Upper lobe of left lung (tissue), 6 donors: Measurements from ENCODE around the gene ACSL3. TPM values are rescaled to one million over a fixed set of nuclear protein-coding genes. Genes with fewer than 3 reads are reported as not detected.

Experiments used
- ATAC-seq, 2 donors: fragments of 200-7000 bp; cut with Tn5 transposase; one replicate each; pipeline ENCODE4 v1.9.1; 2022; ENCODE audit warnings: mild to moderate bottlenecking in 2 of 2, moderate library complexity in 2 of 2; ENCODE audit not compliant: low FRiP score in 2 of 2
- DNase-seq, 2 donors: peaks; one replicate each; pipeline ENCODE4 v3.0.0-alpha.2; 2019 to 2020
- H3K27ac ChIP-seq, 4 donors: fragments of 200-600 bp; sonication (generic); one replicate each; pipeline ENCODE4 v1.5.1; 2016 to 2019
- H3K27me3 ChIP-seq, 4 donors: fragments of 200-600 bp; sonication (generic); one replicate each; pipeline ENCODE4 v1.5.1; 2017 to 2019
- H3K36me3 ChIP-seq, 4 donors: fragments of 200-600 bp; sonication (generic); one replicate each; pipeline ENCODE4 v1.5.1; 2016 to 2019
- H3K4me1 ChIP-seq, 4 donors: fragments of 200-600 bp; sonication (generic); one replicate each; pipeline ENCODE4 v1.5.1; 2018 to 2019
- H3K4me3 ChIP-seq, 4 donors: fragments of 200-600 bp; sonication (generic); one replicate each; pipeline ENCODE4 v1.5.1; 2017 to 2019; ENCODE audit warnings: mild to moderate bottlenecking in 2 of 4, moderate library complexity in 1 of 4
- H3K9me3 ChIP-seq, 4 donors: fragments of 200-600 bp; sonication (generic); one replicate each; pipeline ENCODE4 v1.5.1; 2018 to 2019
- CTCF ChIP-seq, 6 experiments: fragments of 450-650 bp in 4 of 6; fragments of 200-600 bp in 2 of 6; sonication (generic) in 2 of 6; IDR thresholded peaks; one replicate each; pipeline ENCODE4 v1.5.1; 2016 to 2019; ENCODE audit warnings: antibody characterized with exemption in 6 of 6
- EP300 ChIP-seq, 4 donors: sonication (generic); formaldehyde crosslinking; IDR thresholded peaks; one replicate each; pipeline ENCODE4 v1.5.1; 2017; ENCODE audit warnings: antibody characterized with exemption in 4 of 4, control low read depth in 2 of 4
- POLR2A ChIP-seq, 4 donors: fragments of 450-650 bp; IDR thresholded peaks; one replicate each; pipeline ENCODE4 v1.5.1; 2016 to 2017; ENCODE audit warnings: antibody characterized with exemption in 4 of 4, mild to moderate bottlenecking in 2 of 4
- POLR2AphosphoS5 ChIP-seq, 2 donors: sonication (generic); formaldehyde crosslinking; IDR thresholded peaks; one replicate each; pipeline ENCODE4 v1.5.1; 2017; ENCODE audit warnings: antibody characterized with exemption in 2 of 2
- WGBS, 2 donors: methylation state at CpG; one replicate each; pipeline ENCODE4 v1.1.5; 2017 to 2018; 5-methylcytosine and 5-hydroxymethylcytosine counted together
- total RNA-seq, 6 donors: library from RNA; depleted of rRNA in 4 of 6; stranded (reverse); fragments of >200 nt in 4 of 6; gene quantifications; one replicate each; pipeline versions ENCODE4 v1.1.0 to v1.2.1, GENCODE V29; 2016 to 2021
- donor health status: DM: no; HTN: no; CAD: no; lungs with moderate emphysema.
- donor health status: DM: no; HTN: yes; CAD: no; lungs with severe emphysema.

The ACSL3 gene
- total RNA-seq, 6 donors from 2014 or later, result 35.6 to 86.0 (median 69.9) TPM

- H3K4me3 ChIP-seq, result peak overlapping the region; percentile 32 to 97 (median 78)
- ATAC-seq (peak in 1 of 2 donors; percentile 2), DNase-seq (peak in 1 of 2 donors; percentile 74)
- WGBS, 2 donors, result 15 to 25% methylated on average over 10 of the region's 10 CpGs
- peak overlapping the region; percentile 93 to 99 (median 96) for H3K27ac ChIP-seq
- TF ChIP-seq POLR2A (IDR thresholded peaks at IDR 0.05) (no peak), POLR2AphosphoS5 (IDR thresholded peaks at IDR 0.05) (peak in 1 of 2 donors; percentile 7), EP300 (IDR thresholded peaks at IDR 0.05) (no peak), CTCF (IDR thresholded peaks at IDR 0.05) (no peak)
- H3K27me3 ChIP-seq, result no peaks in the 10 kb centered on the region
- H3K9me3 ChIP-seq, result no peaks in the 10 kb centered on the region
- H3K4me1 ChIP-seq, result peaks cover 39 to 45% (median 43%) of the 10 kb centered on the region in 4 donors
- H3K36me3 ChIP-seq, result no peaks in the 10 kb centered on the region
These were observed 837 bp upstream of the ACSL3 start for GRCh38 chr2:222859786-222860612.

GRCh38 chr2:222861411-222862105 lies 722 bp downstream of the ACSL3 start:
- H3K9me3 ChIP-seq, result no peaks in the 10 kb centered on the region
- DNase-seq (peak in 1 of 2 donors; percentile 39), ATAC-seq (peak; percentile 71 to 79)
- H3K36me3 ChIP-seq, result no peaks in the 10 kb centered on the region
- WGBS, 2 donors, result 0 to 2% methylated on average over 22 to 28 of the region's 42 CpGs
- TF ChIP-seq POLR2A (IDR thresholded peaks at IDR 0.05) (no peak), EP300 (IDR thresholded peaks at IDR 0.05) (no peak), POLR2AphosphoS5 (IDR thresholded peaks at IDR 0.05) (no peak), CTCF (IDR thresholded peaks at IDR 0.05) (no peak)
- peaks cover 50 to 57% (median 53%) of the 10 kb centered on the region in 4 donors for H3K4me1 ChIP-seq
- H3K27ac ChIP-seq, result peak overlapping the region; percentile 93 to 99 (median 96)
- peak overlapping the region; percentile 66 to 97 (median 86) for H3K4me3 ChIP-seq
- H3K27me3 ChIP-seq, result no peaks in the 10 kb centered on the region

- WGBS, 2 donors, result 28 to 30% methylated on average over 7 of the region's 7 CpGs
- ATAC-seq (no peak), DNase-seq (no peak)
- Histone ChIP-seq H3K4me1 (peaks cover 50 to 57% (median 54%) of the 10 kb centered on the region in 4 donors), H3K36me3 (no peaks in the 10 kb centered on the region), H3K4me3 (peak overlapping the region; percentile 66 to 97 (median 86)), H3K27me3 (no peaks in the 10 kb centered on the region), H3K9me3 (no peaks in the 10 kb centered on the region), H3K27ac (peak overlapping the region; percentile 93 to 99 (median 96))
- TF ChIP-seq CTCF (IDR thresholded peaks at IDR 0.05) (no peak), POLR2AphosphoS5 (IDR thresholded peaks at IDR 0.05) (no peak), POLR2A (IDR thresholded peaks at IDR 0.05) (no peak), EP300 (IDR thresholded peaks at IDR 0.05) (no peak)
These were observed 1.5 kb downstream of the ACSL3 start for GRCh38 chr2:222862106-222862908.

GRCh38 chr2:222862909-222863544 lies 2.2 kb downstream of the ACSL3 start:
- peak overlapping the region in 1 of 4 donors; percentile 66 for H3K4me3 ChIP-seq
- DNase-seq (no peak), ATAC-seq (no peak)
- 54 to 59% methylated on average over 6 of the region's 6 CpGs for WGBS, 2 donors
- no peaks in the 10 kb centered on the region for H3K36me3 ChIP-seq
- H3K27ac ChIP-seq, result peak overlapping the region in 2 of 4 donors; percentile 96 to 99
- TF ChIP-seq CTCF (IDR thresholded peaks at IDR 0.05), result no peak
- TF ChIP-seq POLR2A (IDR thresholded peaks at IDR 0.05), result no peak
- no peak for TF ChIP-seq EP300 (IDR thresholded peaks at IDR 0.05)
- TF ChIP-seq POLR2AphosphoS5 (IDR thresholded peaks at IDR 0.05), result no peak
- no peaks in the 10 kb centered on the region for H3K9me3 ChIP-seq
- peaks cover 50 to 63% (median 56%) of the 10 kb centered on the region in 4 donors for H3K4me1 ChIP-seq
- H3K27me3 ChIP-seq, result no peaks in the 10 kb centered on the region
